H1 (cell line): ENCODE measurements around the gene UGT1A9. TPM values are rescaled to one million over a fixed set of nuclear protein-coding genes. Genes with fewer than 3 reads are reported as not detected.

Experiments used
- CTCF ChIA-PET: fragments of 300-600 bp; sonication (Branson Sonifier 250); formaldehyde crosslinking; loops from one replicate; lab custom pipeline; 2021; ENCODE audit not compliant: partially characterized antibody; lab: Charles Lee
- POLR2A ChIA-PET: fragments of 300-600 bp; sonication (Branson Sonifier 250); formaldehyde crosslinking; loops from one replicate; lab custom pipeline; 2021; ENCODE audit warnings: inconsistent platforms; ENCODE audit not compliant: partially characterized antibody; lab: Charles Lee
- DNase-seq, 2 experiments: peaks; one replicate each; pipeline versions ENCODE4 v3.0.0 to v3.0.0-alpha.2; 2010 to 2022; ENCODE audit warnings: low spot score in 2 of 2, low read depth in 1 of 2, mixed read lengths in 1 of 2
- FAIRE-seq: peaks from 2 replicates; lab custom pipeline; 2011; peaks lifted over from hg19 to GRCh38; lab: Jason Lieb, UNC
- H2AFZ ChIP-seq: 2 replicates; pipeline ENCODE4 v1.8.1; 2012; ENCODE audit warnings: low read length, inconsistent platforms
- H2AK5ac ChIP-seq: 2 replicates; pipeline ENCODE4 v1.6.1; 2013; ENCODE audit warnings: low read depth, low read length
- H2BK120ac ChIP-seq: replicated peaks from 2 replicates; pipeline ENCODE3; 2013; ENCODE audit warnings: low read depth, low read length, inconsistent platforms
- H2BK12ac ChIP-seq: 2 replicates; pipeline ENCODE4 v1.6.1; 2013; ENCODE audit warnings: low read depth, low read length
- H2BK15ac ChIP-seq: 2 replicates; pipeline ENCODE4 v1.6.1; 2013; ENCODE audit warnings: low read length
- H2BK20ac ChIP-seq: 2 replicates; pipeline ENCODE4 v1.6.1; 2013; ENCODE audit warnings: low read length
- H2BK5ac ChIP-seq: 2 replicates; pipeline ENCODE4 v1.6.1; 2013; ENCODE audit warnings: low read depth, low read length
- H3K14ac ChIP-seq: 2 replicates; pipeline ENCODE4 v1.6.1; 2013; ENCODE audit warnings: inconsistent platforms; ENCODE audit not compliant: insufficient read length
- H3K18ac ChIP-seq: 2 replicates; pipeline ENCODE4 v1.6.1; 2013; ENCODE audit warnings: low read length; ENCODE audit errors: extremely low read depth
- H3K23ac ChIP-seq: 2 replicates; pipeline ENCODE4 v1.6.1; 2013; ENCODE audit warnings: inconsistent platforms; ENCODE audit not compliant: insufficient read length
- H3K23me2 ChIP-seq: 2 replicates; pipeline ENCODE4 v1.6.1; 2013; ENCODE audit warnings: low read depth, low read length
- H3K27ac ChIP-seq: 2 replicates; pipeline ENCODE4 v1.6.1; 2011; ENCODE audit warnings: low read depth, low read length, inconsistent platforms
- H3K27me3 ChIP-seq, 4 experiments: replicated peaks in 1 of 4; 1 replicate in 1 of 4; 2 replicates in 3 of 4; pipeline versions ENCODE4 v1.6.1 to v1.8.1; 2011 to 2013; ENCODE audit warnings: low read length in 3 of 4, mild to moderate bottlenecking in 3 of 4, inconsistent platforms in 2 of 4, mixed read lengths in 2 of 4, moderate library complexity in 1 of 4; ENCODE audit not compliant: control insufficient read depth in 3 of 4, insufficient read depth in 3 of 4; ENCODE audit errors: extremely low read depth in 1 of 4
- H3K36me3 ChIP-seq, 4 experiments: 2 replicates each; pipeline versions ENCODE4 v1.6.1 to v1.8.1; 2011 to 2013; ENCODE audit warnings: mild to moderate bottlenecking in 4 of 4, low read length in 3 of 4, moderate library complexity in 2 of 4, control low read depth in 1 of 4, inconsistent platforms in 1 of 4; ENCODE audit not compliant: insufficient read depth in 4 of 4, control insufficient read depth in 2 of 4
- H3K4ac ChIP-seq: replicated peaks from 2 replicates; pipeline ENCODE3; 2013; ENCODE audit warnings: low read length, low read depth, mixed read lengths, inconsistent platforms; ENCODE audit not compliant: insufficient read length
- H3K4me1 ChIP-seq, 4 experiments: replicated peaks in 1 of 4; 1 replicate in 1 of 4; 2 replicates in 3 of 4; pipeline versions ENCODE4 v1.6.1 to v1.8.1; 2011 to 2013; ENCODE audit warnings: low read length in 3 of 4, inconsistent platforms in 2 of 4, mixed read lengths in 1 of 4; ENCODE audit not compliant: insufficient read depth in 4 of 4, control insufficient read depth in 3 of 4
- H3K4me2 ChIP-seq, 2 experiments: 2 replicates each; pipeline versions ENCODE4 v1.6.1 to v1.8.1; 2011 to 2013; ENCODE audit warnings: low read depth in 2 of 2, low read length in 2 of 2, control low read depth in 1 of 2, inconsistent platforms in 1 of 2, mild to moderate bottlenecking in 1 of 2; ENCODE audit not compliant: insufficient read depth in 1 of 2
- H3K4me3 ChIP-seq, 4 experiments: fragments of 200-600, 300-600 bp in 1 of 4; sonication (generic), shearing (Covaris generic), sonication (Bioruptor Twin) in 1 of 4; 2 replicates each; pipeline versions ENCODE4 v1.5.1 to v1.8.1; 2011 to 2016; ENCODE audit warnings: low read length in 4 of 4, low read depth in 3 of 4, control low read depth in 2 of 4, inconsistent platforms in 2 of 4, mild to moderate bottlenecking in 2 of 4, mixed read lengths in 1 of 4, moderate library complexity in 1 of 4; ENCODE audit not compliant: insufficient read depth in 2 of 4; ENCODE audit errors: extremely low read depth in 1 of 4
- H3K56ac ChIP-seq: replicated peaks from 2 replicates; pipeline ENCODE3; 2013; ENCODE audit warnings: low read depth, mild to moderate bottlenecking, mixed read lengths, low read length, inconsistent platforms; ENCODE audit not compliant: insufficient read length
- H3K79me1 ChIP-seq: 2 replicates; pipeline ENCODE4 v1.6.1; 2013; ENCODE audit warnings: low read depth, low read length, control low read depth
- H3K79me2 ChIP-seq, 2 experiments: 2 replicates each; pipeline versions ENCODE4 v1.6.1 to v1.8.1; 2012 to 2013; ENCODE audit warnings: low read length in 2 of 2, mild to moderate bottlenecking in 2 of 2, inconsistent platforms in 1 of 2; ENCODE audit not compliant: insufficient read depth in 2 of 2, control insufficient read depth in 1 of 2
- H3K9ac ChIP-seq, 4 experiments: replicated peaks in 1 of 4; 1 replicate in 1 of 4; 2 replicates in 3 of 4; pipeline versions ENCODE4 v1.6.1 to v1.8.1; 2011 to 2013; ENCODE audit warnings: low read depth in 3 of 4, low read length in 3 of 4, control low read depth in 2 of 4, mild to moderate bottlenecking in 2 of 4, moderate library complexity in 2 of 4, inconsistent platforms in 1 of 4; ENCODE audit errors: extremely low read depth in 1 of 4
- H3K9me3 ChIP-seq, 2 experiments: 2 replicates each; pipeline versions ENCODE4 v1.6.1 to v1.8.1; 2012 to 2013; ENCODE audit warnings: mild to moderate bottlenecking in 2 of 2, moderate library complexity in 2 of 2, control low read depth in 1 of 2, inconsistent platforms in 1 of 2, low read depth in 1 of 2, low read length in 1 of 2, mixed read lengths in 1 of 2; ENCODE audit not compliant: insufficient read depth in 2 of 2
- H4K20me1 ChIP-seq, 2 experiments: replicated peaks in 1 of 2; 2 replicates each; pipeline versions ENCODE3 to v1.8.1; 2011 to 2013; ENCODE audit warnings: inconsistent platforms in 2 of 2, low read length in 2 of 2, mild to moderate bottlenecking in 1 of 2; ENCODE audit not compliant: insufficient read depth in 2 of 2, control insufficient read depth in 1 of 2
- H4K5ac ChIP-seq: 2 replicates; pipeline ENCODE4 v1.6.1; 2013; ENCODE audit warnings: low read length, low read depth, mixed read lengths, inconsistent platforms; ENCODE audit not compliant: insufficient read length
- H4K8ac ChIP-seq: 2 replicates; pipeline ENCODE4 v1.8.0; 2013; ENCODE audit warnings: mild to moderate bottlenecking, moderate library complexity, low read length, inconsistent platforms; ENCODE audit not compliant: insufficient read depth; ENCODE audit errors: extremely low read depth
- H4K91ac ChIP-seq: replicated peaks from 2 replicates; pipeline ENCODE3; 2013; ENCODE audit warnings: low read length, mixed read lengths, inconsistent platforms; ENCODE audit not compliant: insufficient read length
- BACH1 ChIP-seq: IDR thresholded peaks from 2 replicates; pipeline ENCODE4 v1.6.1; 2012; ENCODE audit warnings: low read length, improper control_type of control experiment
- CEBPB ChIP-seq: IDR thresholded peaks from 2 replicates; pipeline ENCODE4 v1.6.1; 2012; ENCODE audit warnings: low read depth, low read length
- CTBP2 ChIP-seq: IDR thresholded peaks from 2 replicates; pipeline ENCODE4 v1.7.0; 2011; ENCODE audit warnings: borderline replicate concordance, mild to moderate bottlenecking, moderate library complexity, mixed read lengths, low read length; ENCODE audit not compliant: insufficient read depth, insufficient read length
- E2F6 ChIP-seq: IDR thresholded peaks from 2 replicates; pipeline ENCODE4 v1.6.1; 2012; ENCODE audit warnings: inconsistent platforms
- GTF2F1 ChIP-seq: IDR thresholded peaks from 2 replicates; pipeline ENCODE4 v1.6.1; 2012; ENCODE audit warnings: low read depth, low read length, improper control_type of control experiment, borderline replicate concordance
- HDAC6 ChIP-seq: IDR thresholded peaks from one replicate; pipeline ENCODE4 v1.7.1; 2012; ENCODE audit warnings: low read depth, mild to moderate bottlenecking, inconsistent platforms, low read length, moderate library complexity
- NRF1 ChIP-seq: IDR thresholded peaks from 2 replicates; pipeline ENCODE4 v1.6.1; 2011; ENCODE audit warnings: mild to moderate bottlenecking, low read depth, low read length, improper control_type of control experiment
- POLR2AphosphoS5 ChIP-seq: IDR thresholded peaks from 2 replicates; pipeline ENCODE4 v1.6.1; 2011; ENCODE audit warnings: low read depth, low read length
- SP2 ChIP-seq: IDR thresholded peaks from 2 replicates; pipeline ENCODE4 v1.6.1; 2012; ENCODE audit warnings: mild to moderate bottlenecking, low read length, inconsistent platforms
- SUZ12 ChIP-seq: fragments of 200-600 bp; sonication (generic); IDR thresholded peaks from 2 replicates; pipeline ENCODE4 v1.6.1; 2012; ENCODE audit warnings: mild to moderate bottlenecking, inconsistent platforms, low read length, moderate library complexity, mixed read lengths
- TEAD4 ChIP-seq: IDR thresholded peaks from 2 replicates; pipeline ENCODE4 v1.6.1; 2012; ENCODE audit warnings: low read depth, low read length, inconsistent platforms, mixed read lengths
- WGBS, 2 experiments: shearing (Covaris generic) in 1 of 2; methylation state at CpG; one replicate each; pipeline versions ENCODE4 v1.1.6 to v1.1.7; 2013 to 2015; ENCODE audit warnings: low lambda C conversion rate in 2 of 2, mixed read lengths in 2 of 2, inconsistent platforms in 1 of 2, low coverage in 1 of 2, missing lambda C conversion rate in 1 of 2; ENCODE audit not compliant: insufficient replicate concordance in 2 of 2, insufficient coverage in 1 of 2, insufficient read length in 1 of 2; ENCODE audit errors: extremely low coverage in 1 of 2, missing lambda C conversion rate in 1 of 2; 5-methylcytosine and 5-hydroxymethylcytosine counted together
- polyA plus RNA-seq, 7 experiments: library from polyadenylated mRNA; depleted of rRNA in 3 of 7; stranded (reverse) in 5 of 7; unstranded in 2 of 7; fragments of >200 nt in 5 of 7; fragments of 200-250 nt in 2 of 7; gene quantifications; 1 replicate in 5 of 7; 2 replicates in 1 of 7; 4 replicates in 1 of 7; pipeline versions ENCODE4 v1.2.1 to v1.2.3, GENCODE V29; 2011 to 2013; ENCODE audit warnings: missing spikeins in 2 of 7, mixed read lengths in 2 of 7
- total RNA-seq: library from RNA; stranded (reverse); fragmentation: NEBNext Ultra II Directional; extraction: Animal tissue kit (Norgen Biotek cat#: 25700); gene quantifications from 2 replicates; pipeline ENCODE4 v1.2.1, GENCODE V29; 2021
- TF ChIP-seq, protein P1 (sequence below), 3 experiments: IDR thresholded peaks; 1 replicate in 2 of 3; 2 replicates in 1 of 3; pipeline versions ENCODE4 v1.5.1 to v1.6.1; 2011; ENCODE audit warnings: low read length in 3 of 3, mild to moderate bottlenecking in 3 of 3, inconsistent platforms in 2 of 3, low read depth in 1 of 3, moderate library complexity in 1 of 3; ENCODE audit not compliant: insufficient read depth in 1 of 3; ENCODE audit errors: control extremely low read depth in 1 of 3

Gene UGT1A9
- total and polyA plus RNA-seq, 2 of the 8 experiments (the other 6 are each of a cell fraction or from before 2014, with no cell fraction given): not detected

DNA sequence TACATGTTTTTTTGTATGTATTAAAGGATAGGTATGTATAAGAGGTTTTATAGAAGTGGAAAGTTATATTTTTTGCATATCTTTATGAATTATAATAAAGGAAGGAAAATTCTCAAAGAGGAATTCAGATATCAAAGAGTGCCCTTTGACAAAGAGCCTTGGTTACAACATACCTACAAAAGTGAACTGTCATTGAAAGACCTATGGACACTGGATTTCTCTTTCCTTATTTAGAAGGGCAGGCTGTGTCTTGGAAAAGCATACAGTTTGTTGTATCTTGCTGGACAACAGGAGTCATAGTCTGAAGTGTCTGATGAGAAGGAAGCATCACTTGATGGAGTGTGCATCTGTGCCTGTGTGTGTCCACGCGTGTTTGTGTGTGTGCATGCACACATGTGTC, 20.3 kb upstream of the UGT1A9 start:
- Histone ChIP-seq H3K56ac (no peak overlapping the region), H3K23me2 (no peaks in the 10 kb centered on the region), H3K14ac (no peak overlapping the region), H3K4me2 (no peak overlapping the region), H2AFZ (no peak overlapping the region), H3K27me3 (no peaks in the 10 kb centered on the region), H4K91ac (no peak overlapping the region), H3K18ac (no peak overlapping the region), H4K5ac (no peak overlapping the region), H2BK5ac (no peak overlapping the region), H3K23ac (no peak overlapping the region), H3K4me3 (no peak overlapping the region), H2BK15ac (no peak overlapping the region), H2BK12ac (no peak overlapping the region), H3K9me3 (peaks cover 3 to 9% of the 10 kb centered on the region in 2 experiments; a peak in 1 of 4 replicates), H3K9ac (no peak overlapping the region), H4K20me1 (no peaks in the 10 kb centered on the region), H2BK120ac (no peak overlapping the region), H3K4ac (no peak overlapping the region), H3K4me1 (no peaks in the 10 kb centered on the region), H3K79me2 (no peaks in the 10 kb centered on the region), H3K79me1 (no peaks in the 10 kb centered on the region), H3K27ac (no peak overlapping the region), H3K36me3 (no peaks in the 10 kb centered on the region), H2AK5ac (no peak overlapping the region), H4K8ac (no peak overlapping the region), H2BK20ac (no peak overlapping the region)
- FAIRE-seq (no peak), DNase-seq (no peak)
- ChIA-PET POLR2A (no interaction called here), CTCF (interaction anchor here (1.2 kb wide), 1 partner anchor 8 kb away, joined by 5 read pairs; no protein-coding TSS in a partner anchor)
- WGBS, 2 experiments: 80% methylated on average over 2 of the region's 2 CpGs; no CpG with 5 or more reads in 1 of the 2 experiments
- TF ChIP-seq POLR2AphosphoS5: no peak
- no peak for TF ChIP-seq CEBPB
- TF ChIP-seq BACH1: no peak
- no peak for TF ChIP-seq CTBP2
- TF ChIP-seq NRF1: no peak
- TF ChIP-seq SUZ12: no peak
- no peak for TF ChIP-seq SP2
- TF ChIP-seq, protein P1, sequence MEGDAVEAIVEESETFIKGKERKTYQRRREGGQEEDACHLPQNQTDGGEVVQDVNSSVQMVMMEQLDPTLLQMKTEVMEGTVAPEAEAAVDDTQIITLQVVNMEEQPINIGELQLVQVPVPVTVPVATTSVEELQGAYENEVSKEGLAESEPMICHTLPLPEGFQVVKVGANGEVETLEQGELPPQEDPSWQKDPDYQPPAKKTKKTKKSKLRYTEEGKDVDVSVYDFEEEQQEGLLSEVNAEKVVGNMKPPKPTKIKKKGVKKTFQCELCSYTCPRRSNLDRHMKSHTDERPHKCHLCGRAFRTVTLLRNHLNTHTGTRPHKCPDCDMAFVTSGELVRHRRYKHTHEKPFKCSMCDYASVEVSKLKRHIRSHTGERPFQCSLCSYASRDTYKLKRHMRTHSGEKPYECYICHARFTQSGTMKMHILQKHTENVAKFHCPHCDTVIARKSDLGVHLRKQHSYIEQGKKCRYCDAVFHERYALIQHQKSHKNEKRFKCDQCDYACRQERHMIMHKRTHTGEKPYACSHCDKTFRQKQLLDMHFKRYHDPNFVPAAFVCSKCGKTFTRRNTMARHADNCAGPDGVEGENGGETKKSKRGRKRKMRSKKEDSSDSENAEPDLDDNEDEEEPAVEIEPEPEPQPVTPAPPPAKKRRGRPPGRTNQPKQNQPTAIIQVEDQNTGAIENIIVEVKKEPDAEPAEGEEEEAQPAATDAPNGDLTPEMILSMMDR (IDR thresholded peaks at IDR 0.05; ENCODE audit: control extremely low read depth in 1 of 3, insufficient read depth in 1 of 3, low read depth in 1 of 3, low read length in 3 of 3): no peak
- TF ChIP-seq HDAC6: no peak
- TF ChIP-seq E2F6: no peak
- no peak for TF ChIP-seq TEAD4
- TF ChIP-seq GTF2F1: no peak
